Amniotic epithelial cell (primary cell): Measurements from ENCODE around the gene NTNG2.
"Not testable (repeated sequence)": the region's sequence is repeated elsewhere in the genome, so short reads cannot be mapped to it uniquely, and the experiment has no call there.

Experiments
- DNase-seq: peaks from one replicate; pipeline ENCODE4 v3.0.0-alpha.2; 2010; ENCODE audit warnings: low read depth

Gene NTNG2

GRCh38 chr9:132161743-132162184 is at the start of gene NTNG2:
Gene NTNG2, plus strand, starts transcription at chr9:132162058. Its CDS starts 4,774 bp downstream, at chr9:132166832.
- DNase-seq, result no peak

- DNase-seq, result peak; percentile 64
Measured at GRCh38 chr9:132114102-132114707, 47.7 kb upstream of the NTNG2 start.

- DNase-seq, result no peak
Measured at GRCh38 chr9:132116583-132116982, 45.3 kb upstream of the NTNG2 start.

GRCh38 chr9:132117694-132118093 is 44.2 kb upstream of the NTNG2 start:
- no peak for DNase-seq

GRCh38 chr9:132121021-132121420 is 40.8 kb upstream of the NTNG2 start:
- no peak for DNase-seq

GRCh38 chr9:132124800-132125199 is 37.1 kb upstream of the NTNG2 start:
- no peak for DNase-seq

- DNase-seq, result no peak
Measured at GRCh38 chr9:132125361-132125760, 36.5 kb upstream of the NTNG2 start.

- no peak for DNase-seq
Measured at GRCh38 chr9:132125944-132126679, 35.7 kb upstream of the NTNG2 start.

GRCh38 chr9:132126680-132127236 is 35.1 kb upstream of the NTNG2 start:
- DNase-seq, result no peak

- DNase-seq, result no peak
Measured at GRCh38 chr9:132127888-132128534, 33.8 kb upstream of the NTNG2 start.

GRCh38 chr9:132129535-132129934 is 32.3 kb upstream of the NTNG2 start:
- DNase-seq, result no peak

- DNase-seq, result not testable (repeated sequence)
Measured at GRCh38 chr9:132134085-132134484, 27.8 kb upstream of the NTNG2 start.

GRCh38 chr9:132135456-132135855 is 26.4 kb upstream of the NTNG2 start:
- no peak for DNase-seq

GRCh38 chr9:132136151-132136780 is 25.6 kb upstream of the NTNG2 start:
- DNase-seq, result no peak

GRCh38 chr9:132141344-132141947 is 20.4 kb upstream of the NTNG2 start:
- DNase-seq, result peak; percentile 8

- DNase-seq, result peak; percentile 7
Measured at GRCh38 chr9:132141948-132142594, 19.8 kb upstream of the NTNG2 start.

- DNase-seq, result no peak
Measured at GRCh38 chr9:132142924-132143323, 18.9 kb upstream of the NTNG2 start.

GRCh38 chr9:132143359-132143758 is 18.5 kb upstream of the NTNG2 start:
- DNase-seq, result no peak

GRCh38 chr9:132144708-132145365 is 17.0 kb upstream of the NTNG2 start:
- DNase-seq, result peak; percentile 61

GRCh38 chr9:132146039-132146438 is 15.8 kb upstream of the NTNG2 start:
- no peak for DNase-seq

- DNase-seq, result no peak
Measured at GRCh38 chr9:132146575-132146974, 15.3 kb upstream of the NTNG2 start.
